ENCODE measurements around the gene PRRT4.

PRRT4 gene

DNA sequence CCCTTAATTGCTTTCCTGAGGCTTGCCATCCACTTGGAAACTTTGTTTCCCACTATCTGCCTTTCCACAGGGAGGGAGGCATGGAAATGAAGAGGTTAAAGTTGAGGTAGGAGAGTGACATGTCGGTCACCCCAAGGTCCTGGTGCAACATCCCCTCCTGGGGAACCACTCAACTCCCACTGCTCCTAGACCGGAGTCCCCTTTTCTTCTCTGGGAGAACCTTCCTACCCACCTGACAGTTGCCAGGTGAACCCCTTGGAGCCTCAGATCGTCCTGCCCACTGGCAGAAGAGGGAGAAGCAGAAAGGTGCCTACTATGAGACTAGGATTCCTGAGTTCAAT, 26.6 kb upstream of the PRRT4 start:
- no peak overlapping the region for H3K27ac ChIP-seq
- no peak for TF ChIP-seq ZFX (IDR thresholded peaks at IDR 0.05; ENCODE audit: borderline replicate concordance)
- TF ChIP-seq, protein P1, sequence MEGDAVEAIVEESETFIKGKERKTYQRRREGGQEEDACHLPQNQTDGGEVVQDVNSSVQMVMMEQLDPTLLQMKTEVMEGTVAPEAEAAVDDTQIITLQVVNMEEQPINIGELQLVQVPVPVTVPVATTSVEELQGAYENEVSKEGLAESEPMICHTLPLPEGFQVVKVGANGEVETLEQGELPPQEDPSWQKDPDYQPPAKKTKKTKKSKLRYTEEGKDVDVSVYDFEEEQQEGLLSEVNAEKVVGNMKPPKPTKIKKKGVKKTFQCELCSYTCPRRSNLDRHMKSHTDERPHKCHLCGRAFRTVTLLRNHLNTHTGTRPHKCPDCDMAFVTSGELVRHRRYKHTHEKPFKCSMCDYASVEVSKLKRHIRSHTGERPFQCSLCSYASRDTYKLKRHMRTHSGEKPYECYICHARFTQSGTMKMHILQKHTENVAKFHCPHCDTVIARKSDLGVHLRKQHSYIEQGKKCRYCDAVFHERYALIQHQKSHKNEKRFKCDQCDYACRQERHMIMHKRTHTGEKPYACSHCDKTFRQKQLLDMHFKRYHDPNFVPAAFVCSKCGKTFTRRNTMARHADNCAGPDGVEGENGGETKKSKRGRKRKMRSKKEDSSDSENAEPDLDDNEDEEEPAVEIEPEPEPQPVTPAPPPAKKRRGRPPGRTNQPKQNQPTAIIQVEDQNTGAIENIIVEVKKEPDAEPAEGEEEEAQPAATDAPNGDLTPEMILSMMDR (IDR thresholded peaks at IDR 0.05), result no peak

DNA sequence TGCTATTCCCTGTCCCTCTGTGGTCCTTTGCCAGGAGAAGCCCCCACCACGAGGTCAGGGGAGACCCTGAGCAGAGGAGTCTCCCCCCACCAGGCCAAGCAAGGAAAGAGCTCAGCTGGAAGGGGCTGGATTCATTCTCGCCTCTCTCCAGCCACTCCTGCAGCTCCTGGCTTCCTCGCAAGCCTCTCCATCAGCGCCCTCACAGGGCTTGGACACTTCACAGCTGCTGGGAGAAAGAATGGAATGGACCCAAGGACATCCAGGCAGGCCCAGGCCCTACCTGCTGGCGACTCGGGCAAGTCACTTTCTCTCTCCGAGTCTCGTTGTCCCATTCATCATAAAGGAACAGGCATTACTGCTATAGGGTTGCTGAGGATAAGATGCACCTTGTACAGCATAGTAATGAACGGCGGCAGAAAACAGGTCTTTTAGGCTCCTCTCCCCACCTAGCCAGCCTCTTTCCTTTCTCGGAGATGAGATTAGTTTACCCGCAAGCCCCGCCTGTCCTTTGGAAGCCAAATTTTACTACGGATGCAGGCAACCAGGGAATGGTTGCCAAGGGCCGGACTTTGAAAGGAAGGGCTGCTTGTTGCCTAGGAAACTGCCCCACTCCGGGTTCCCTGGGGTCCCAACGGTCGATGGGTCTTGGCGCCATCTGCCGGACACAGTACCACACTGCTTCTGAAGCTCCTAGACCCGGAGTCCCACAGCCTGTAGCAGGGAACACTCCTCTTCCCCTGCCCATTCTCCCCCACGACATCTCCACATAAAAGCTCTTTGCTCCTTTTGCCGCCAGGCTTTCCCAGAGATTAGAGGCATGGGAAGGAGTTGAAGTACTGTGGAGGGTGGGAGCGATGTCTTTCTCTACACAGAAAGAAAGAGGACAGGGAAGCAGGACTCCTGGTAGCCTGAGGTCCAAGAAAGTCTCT, 26.0 kb upstream of the PRRT4 start:
- TF ChIP-seq, protein P1 (IDR thresholded peaks at IDR 0.05), result peak; percentile 98
- TF ChIP-seq ZFX (IDR thresholded peaks at IDR 0.05; ENCODE audit: borderline replicate concordance), result no peak
- no peak overlapping the region for H3K27ac ChIP-seq

DNA sequence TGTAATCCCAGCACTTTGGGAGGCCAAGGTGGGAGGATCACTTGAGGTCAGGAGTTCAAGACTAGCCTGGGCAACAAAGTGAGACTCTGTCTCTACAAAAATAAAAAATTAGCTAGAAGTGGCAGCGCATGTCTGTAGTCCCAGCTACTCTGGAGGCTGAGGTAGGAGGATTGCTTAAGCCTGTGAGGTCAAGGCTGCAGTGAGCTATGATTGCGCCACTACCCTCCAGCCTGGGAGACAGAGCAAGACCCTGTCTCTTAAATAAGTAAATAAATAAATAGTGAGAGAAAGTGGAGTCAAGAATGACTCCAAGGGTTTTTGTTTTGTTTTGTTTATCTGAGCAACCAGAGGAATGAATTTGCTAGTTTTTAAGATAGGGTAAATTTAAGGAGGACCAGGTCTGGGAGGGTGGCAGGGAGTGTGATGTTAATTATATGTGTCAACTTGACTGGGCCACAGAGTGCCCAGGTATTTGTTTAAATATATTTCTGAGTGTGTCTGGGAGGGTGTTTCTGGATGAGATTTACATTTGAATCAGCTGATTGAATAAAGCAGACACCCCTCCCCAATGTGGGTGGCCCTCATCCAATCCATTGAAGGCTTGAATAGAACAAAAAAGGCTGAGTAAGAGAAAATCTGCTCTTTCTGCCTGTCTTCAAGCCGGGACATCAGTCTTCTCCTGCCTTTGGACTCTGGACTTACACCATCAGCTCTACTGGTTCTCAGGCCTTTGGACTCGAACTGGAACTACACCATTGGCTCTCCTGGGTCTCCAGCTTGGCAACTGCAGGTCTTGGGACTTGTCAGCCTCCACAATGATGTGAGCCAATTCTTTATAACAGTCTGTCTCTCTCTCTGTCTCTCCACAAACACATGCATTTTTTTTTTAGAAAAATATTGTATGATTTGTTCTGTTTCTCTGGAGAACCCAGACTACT, 24.8 kb upstream of the PRRT4 start:
- H3K27ac ChIP-seq, result no peak overlapping the region
- no peak for TF ChIP-seq ZFX (IDR thresholded peaks at IDR 0.05; ENCODE audit: borderline replicate concordance)
- TF ChIP-seq, protein P1 (IDR thresholded peaks at IDR 0.05), result no peak

DNA sequence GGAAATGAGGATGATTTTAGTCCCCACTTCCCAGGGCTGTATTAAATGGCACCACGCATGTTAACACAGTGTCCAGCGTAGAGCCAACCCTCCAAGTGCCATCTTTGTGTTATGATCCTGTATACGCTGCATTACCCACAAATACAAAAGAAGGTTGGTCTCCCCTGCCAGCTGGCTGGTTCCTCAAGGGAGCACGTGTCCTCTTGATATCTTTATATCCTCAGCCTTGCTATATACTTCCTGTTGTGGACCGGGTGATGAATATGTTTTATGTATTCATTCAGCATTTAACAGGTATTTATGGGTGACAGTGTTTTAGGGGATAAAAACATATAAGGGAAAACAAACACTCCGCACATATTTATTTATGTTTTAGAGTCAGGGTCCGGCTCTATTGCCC, 23.2 kb upstream of the PRRT4 start:
- no peak overlapping the region for H3K27ac ChIP-seq
- TF ChIP-seq ZFX (IDR thresholded peaks at IDR 0.05; ENCODE audit: borderline replicate concordance), result no peak
- TF ChIP-seq, protein P1 (IDR thresholded peaks at IDR 0.05), result no peak

DNA sequence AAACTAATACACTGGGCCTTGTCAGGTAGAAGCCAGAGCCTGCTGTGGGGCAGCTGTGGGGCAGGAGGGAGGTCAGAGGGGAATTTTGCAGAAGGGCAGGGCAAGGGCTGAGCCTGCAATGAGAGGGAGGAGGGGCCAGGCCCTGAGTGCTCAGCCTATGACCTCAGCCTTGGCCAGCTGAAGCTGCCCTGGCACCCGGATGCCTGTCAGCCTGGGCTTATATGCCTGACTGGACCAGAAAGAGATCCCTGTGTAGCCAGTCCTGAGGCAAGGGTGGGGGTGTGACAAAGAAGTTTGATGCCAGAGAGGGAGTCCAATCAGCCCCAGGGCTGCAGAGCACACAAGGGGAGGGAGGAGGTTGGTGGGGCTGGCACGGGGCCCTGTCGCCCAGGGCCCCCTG, 22.3 kb upstream of the PRRT4 start:
- TF ChIP-seq, protein P1 (IDR thresholded peaks at IDR 0.05), result no peak
- TF ChIP-seq ZFX (IDR thresholded peaks at IDR 0.05; ENCODE audit: borderline replicate concordance), result no peak
- H3K27ac ChIP-seq, result no peak overlapping the region

DNA sequence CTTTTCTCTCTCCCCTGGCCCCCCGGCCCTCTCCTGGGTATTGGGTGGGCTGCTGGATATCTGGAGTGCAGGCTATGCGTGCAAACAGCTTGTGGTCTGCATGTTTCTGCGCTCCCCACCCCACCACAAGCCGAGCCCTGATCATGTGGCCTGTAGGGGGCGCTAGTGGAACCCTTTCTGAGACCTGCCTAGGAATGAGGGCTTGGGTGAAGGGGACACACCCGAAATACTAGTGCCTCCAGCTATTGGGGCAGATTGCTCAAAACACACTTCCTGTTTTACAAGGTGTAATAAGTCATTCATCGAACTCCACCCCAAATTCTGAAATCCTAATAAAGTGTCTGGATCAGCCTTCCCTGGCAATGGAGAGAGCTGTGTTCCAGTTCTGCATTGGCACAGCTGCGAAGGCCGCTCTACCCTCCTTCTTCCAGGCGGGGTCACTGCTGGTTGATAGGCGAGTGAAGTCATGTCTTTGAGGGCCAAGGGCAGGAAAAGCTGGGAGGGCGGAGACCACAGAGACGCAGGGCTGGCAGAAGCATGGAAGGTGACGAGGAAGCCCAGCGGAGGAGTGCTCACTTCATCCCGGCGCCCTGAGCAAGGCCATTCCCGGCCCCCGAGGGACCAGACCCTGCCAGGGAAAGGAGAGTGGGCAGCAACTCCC, 19.8 kb upstream of the PRRT4 start:
- TF ChIP-seq, protein P1 (IDR thresholded peaks at IDR 0.05), result peak; percentile 91
- no peak for TF ChIP-seq ZFX (IDR thresholded peaks at IDR 0.05; ENCODE audit: borderline replicate concordance)
- H3K27ac ChIP-seq, result no peak overlapping the region

All from 22Rv1 (cell line).